GM10266 (cell line): ENCODE results near the gene G0S2.

ENCODE experiments used
- DNase-seq: peaks from one replicate; pipeline ENCODE4 v3.0.0; 2012; ENCODE audit errors: extremely low spot score
- TF ChIP-seq, protein P1 (sequence below): IDR thresholded peaks from 2 replicates; pipeline ENCODE4 v1.5.1; 2012; ENCODE audit warnings: mild to moderate bottlenecking, low read depth; ENCODE audit not compliant: control insufficient read depth, insufficient read depth; ENCODE audit errors: missing control alignments

G0S2 gene, protein sequence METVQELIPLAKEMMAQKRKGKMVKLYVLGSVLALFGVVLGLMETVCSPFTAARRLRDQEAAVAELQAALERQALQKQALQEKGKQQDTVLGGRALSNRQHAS

DNA sequence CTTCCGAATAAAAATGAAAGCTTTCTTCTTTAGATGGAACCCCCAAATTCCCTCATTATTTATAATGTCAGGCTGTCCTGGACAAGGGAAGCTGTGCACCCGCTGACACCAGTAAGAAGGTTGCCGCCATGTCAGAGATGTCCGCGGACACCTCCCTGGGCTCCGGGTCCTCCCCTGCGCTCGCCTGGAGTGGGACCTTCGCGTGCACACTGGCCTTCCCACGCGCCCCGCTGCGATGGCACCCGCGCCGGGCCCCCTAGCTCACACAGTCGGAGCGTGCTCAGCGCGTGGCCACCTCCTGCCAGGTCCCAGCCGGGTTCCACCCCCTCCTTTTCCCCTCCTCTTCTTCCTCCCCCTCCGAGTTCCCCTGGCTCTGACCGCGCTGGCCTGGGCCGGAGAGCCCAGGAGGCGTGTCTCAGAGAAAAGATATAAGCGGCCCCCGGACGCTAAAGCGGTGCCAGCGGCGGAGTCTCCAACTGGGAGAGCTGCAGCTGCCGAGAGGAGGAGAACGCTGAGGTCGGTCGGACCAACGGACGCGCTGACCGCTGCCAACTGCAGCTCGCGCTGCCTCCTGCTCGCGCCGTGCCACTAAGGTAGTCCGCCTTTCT is at the start of gene G0S2:
TSS of gene G0S2 (plus strand) at position 456 of the 608 bp plus-strand sequence. CDS start 273 bp downstream, outside the sequence.
- TF ChIP-seq, protein P1, sequence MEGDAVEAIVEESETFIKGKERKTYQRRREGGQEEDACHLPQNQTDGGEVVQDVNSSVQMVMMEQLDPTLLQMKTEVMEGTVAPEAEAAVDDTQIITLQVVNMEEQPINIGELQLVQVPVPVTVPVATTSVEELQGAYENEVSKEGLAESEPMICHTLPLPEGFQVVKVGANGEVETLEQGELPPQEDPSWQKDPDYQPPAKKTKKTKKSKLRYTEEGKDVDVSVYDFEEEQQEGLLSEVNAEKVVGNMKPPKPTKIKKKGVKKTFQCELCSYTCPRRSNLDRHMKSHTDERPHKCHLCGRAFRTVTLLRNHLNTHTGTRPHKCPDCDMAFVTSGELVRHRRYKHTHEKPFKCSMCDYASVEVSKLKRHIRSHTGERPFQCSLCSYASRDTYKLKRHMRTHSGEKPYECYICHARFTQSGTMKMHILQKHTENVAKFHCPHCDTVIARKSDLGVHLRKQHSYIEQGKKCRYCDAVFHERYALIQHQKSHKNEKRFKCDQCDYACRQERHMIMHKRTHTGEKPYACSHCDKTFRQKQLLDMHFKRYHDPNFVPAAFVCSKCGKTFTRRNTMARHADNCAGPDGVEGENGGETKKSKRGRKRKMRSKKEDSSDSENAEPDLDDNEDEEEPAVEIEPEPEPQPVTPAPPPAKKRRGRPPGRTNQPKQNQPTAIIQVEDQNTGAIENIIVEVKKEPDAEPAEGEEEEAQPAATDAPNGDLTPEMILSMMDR = no peak
- no peak for DNase-seq

- DNase-seq = no peak
- TF ChIP-seq, protein P1 = no peak
Measured at GRCh38 chr1:209625791-209626285, 49.4 kb upstream of the G0S2 start.

GRCh38 chr1:209626346-209627026 is 48.7 kb upstream of the G0S2 start:
- no peak for DNase-seq
- TF ChIP-seq, protein P1 = no peak

DNA sequence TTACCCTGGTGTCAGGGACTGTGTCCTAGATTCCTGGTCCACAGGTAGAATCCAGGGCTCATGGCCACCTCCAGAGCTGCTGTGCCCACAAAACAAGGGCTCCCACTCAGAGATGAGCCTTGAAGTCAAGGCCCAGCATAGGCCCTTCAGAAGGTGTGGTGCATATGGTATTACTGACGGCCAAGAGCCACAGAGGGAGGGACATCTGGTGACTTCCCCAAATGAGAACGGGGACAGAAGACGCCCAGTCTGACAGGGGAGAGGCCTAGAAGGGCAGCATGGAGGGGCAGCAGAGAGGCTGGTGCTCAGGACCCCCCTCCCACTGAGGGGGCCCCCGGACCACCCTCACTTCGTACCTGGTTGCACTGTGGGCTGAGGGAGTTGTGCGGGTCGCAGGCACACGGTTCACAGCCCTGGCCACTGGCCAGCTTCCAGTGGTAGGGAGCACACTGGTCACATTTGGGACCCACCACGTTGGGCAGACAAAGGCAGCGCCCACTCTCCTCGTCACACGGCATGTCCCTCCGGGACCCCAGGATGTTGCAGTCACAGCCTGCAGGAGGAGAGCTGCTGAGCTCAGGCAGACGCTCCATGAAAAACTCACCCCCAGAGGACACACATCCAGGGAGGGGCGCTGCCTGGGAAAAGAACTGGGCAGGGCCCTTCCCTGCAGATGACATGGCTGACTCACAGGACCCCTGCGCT is 48.0 kb upstream of the G0S2 start:
- DNase-seq = no peak
- TF ChIP-seq, protein P1 = no peak

GRCh38 chr1:209627732-209628196 is 47.4 kb upstream of the G0S2 start:
- TF ChIP-seq, protein P1 = peak; percentile 98
- DNase-seq = peak; percentile 73

GRCh38 chr1:209628618-209629299 is 46.5 kb upstream of the G0S2 start:
- no peak for DNase-seq
- TF ChIP-seq, protein P1 = no peak
